ENCODE measurements around the gene TBC1D4.
"Not testable (repeated sequence)": the region's sequence is repeated elsewhere in the genome, so short reads cannot be mapped to it uniquely, and the experiment has no call there.

TBC1D4 gene

GRCh38 chr13:75255653-75256052 is 226.3 kb downstream of the TBC1D4 start:
- DNase-seq = no peak

DNA sequence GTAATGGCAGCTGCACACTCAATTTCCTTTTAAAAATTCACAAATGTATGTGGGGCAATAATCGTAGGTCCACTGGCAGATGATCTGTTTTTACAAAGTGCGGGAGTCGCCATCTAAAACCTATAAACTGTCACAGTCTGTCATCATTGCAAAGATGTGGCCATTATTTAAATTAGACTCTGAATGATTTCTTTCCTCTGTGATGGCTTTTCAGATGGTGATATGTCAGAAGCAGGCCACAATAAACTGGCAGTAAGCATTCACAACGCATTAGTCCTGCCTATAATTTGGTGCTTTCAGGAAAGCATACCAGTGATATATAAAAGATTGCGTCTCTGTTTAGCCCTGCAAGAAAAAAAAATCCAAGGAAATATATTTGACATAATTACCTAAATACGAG is 226.8 kb downstream of the TBC1D4 start:
- DNase-seq = no peak

DNA sequence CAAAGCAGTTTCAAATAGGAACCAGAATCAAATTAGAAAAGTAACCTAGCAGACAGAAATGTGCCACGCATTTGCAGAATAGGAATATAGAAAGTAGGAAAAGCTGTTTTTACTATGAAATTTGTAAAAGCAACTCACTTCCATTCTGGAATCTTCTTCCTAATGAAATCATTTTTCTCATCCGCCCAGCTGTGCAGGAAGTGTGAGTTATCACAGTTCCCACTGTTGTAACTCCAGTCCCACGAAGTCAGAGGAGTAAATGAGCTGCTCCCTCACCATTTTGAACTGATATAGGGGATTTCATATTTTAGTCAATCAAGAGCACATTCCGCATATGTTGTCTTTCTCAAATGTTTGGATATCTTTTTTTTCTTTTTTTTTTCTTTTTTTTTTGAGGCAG is 230.8 kb downstream of the TBC1D4 start:
- DNase-seq = no peak

- DNase-seq = no peak
Measured at GRCh38 chr13:75250526-75251178, 231.3 kb downstream of the TBC1D4 start.

- DNase-seq = not testable (repeated sequence)
Measured at GRCh38 chr13:75245578-75245977, 236.4 kb downstream of the TBC1D4 start.

GRCh38 chr13:75240240-75240639 is 241.7 kb downstream of the TBC1D4 start:
- DNase-seq = not testable (repeated sequence)

GRCh38 chr13:75236774-75237173 is 245.2 kb downstream of the TBC1D4 start:
- no peak for DNase-seq
